ENCODE data around the gene SLC16A12.
"Not testable (repeated sequence)": the region's sequence is repeated elsewhere in the genome, so short reads cannot be mapped to it uniquely, and the experiment has no call there.

Gene SLC16A12

DNA sequence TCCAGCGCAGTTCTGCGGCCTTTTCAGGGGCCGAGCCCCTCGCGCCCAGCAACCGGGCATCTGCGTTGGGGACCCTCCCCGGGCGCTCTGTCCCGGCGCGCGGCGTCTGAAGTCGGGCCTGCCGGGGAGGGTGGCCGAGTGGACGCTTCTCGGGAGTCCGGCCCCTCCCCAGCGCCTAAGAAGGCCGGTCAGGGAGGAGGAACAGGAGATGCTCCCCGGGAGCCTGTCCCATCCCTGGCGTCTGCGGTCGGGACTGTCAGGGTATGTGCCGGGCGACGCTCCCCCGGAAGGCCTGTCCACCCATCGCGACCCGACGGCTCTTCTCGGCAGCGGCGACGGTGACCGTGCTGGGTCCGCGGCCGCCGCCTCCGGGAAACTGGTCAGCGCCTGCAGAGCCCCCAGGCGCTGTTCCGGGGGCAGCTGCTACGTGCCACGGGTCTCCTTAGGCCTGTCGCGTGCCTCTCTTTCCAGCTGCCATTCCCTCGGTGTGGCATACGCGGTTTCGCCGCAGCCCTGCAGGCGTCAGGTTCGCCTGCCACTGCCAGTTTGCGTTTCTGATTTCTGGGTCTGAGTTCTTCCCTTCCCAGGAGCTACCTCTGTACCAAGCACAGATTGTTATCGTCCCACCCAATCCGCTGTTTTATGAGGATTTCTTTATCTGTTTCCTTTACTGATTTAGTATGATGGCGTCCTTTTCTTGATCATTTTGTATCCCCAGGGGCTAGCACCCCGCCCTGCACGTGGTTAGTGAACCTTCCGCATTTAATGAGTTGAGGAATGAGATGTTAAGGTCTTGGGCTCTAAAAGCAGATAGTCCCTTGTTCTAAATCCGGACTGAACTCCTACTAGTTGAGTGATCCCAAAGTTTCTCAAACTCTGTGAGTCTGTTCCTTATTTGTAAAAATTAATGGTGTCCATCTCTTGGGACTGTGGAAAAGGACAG, 120.2 kb downstream of the SLC16A12 start:
- peak; percentile 32 to 54 for DNase-seq

DNA sequence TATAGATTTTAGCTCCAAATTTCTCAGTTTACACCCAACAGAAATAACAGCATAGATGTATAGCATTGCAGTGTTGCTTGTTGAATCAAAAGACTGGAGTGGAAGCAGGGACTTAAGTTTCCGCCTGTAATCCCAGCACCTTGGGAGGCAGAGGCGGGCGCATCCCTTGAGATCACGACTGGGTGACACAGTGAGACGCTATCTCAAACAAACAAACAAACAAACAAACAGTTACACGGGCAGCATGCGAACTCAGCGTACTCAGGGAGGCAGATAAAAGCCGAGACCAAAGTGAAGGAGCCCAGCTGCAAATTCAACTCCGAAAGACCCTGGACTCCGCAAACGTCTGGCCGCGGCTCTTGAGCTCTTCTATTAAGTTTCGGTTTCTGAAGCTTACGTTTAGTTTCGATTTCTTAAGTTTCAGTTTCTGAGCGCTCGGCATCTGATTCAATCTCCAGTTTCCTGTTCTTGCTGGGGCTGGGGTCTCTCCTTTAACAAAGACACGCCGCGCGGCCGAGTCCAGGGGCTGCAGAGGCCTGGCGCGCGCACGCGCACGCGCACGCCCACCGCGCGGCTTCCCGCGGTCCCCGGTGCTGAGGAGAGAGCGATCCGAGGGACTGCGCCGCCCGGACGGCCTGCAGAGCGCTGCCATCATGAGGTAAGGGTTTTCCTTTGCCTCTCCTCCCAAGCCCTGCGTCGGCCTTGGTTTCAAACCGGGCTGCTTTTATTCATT, 121.1 kb downstream of the SLC16A12 start, which contains the start of gene IFIT5:
Gene IFIT5, plus strand, starts transcription at position 423 of the 733 bp plus-strand sequence. Its CDS starts 231 bp downstream, at position 654.
- peak; percentile 68 to 79 for DNase-seq

DNA sequence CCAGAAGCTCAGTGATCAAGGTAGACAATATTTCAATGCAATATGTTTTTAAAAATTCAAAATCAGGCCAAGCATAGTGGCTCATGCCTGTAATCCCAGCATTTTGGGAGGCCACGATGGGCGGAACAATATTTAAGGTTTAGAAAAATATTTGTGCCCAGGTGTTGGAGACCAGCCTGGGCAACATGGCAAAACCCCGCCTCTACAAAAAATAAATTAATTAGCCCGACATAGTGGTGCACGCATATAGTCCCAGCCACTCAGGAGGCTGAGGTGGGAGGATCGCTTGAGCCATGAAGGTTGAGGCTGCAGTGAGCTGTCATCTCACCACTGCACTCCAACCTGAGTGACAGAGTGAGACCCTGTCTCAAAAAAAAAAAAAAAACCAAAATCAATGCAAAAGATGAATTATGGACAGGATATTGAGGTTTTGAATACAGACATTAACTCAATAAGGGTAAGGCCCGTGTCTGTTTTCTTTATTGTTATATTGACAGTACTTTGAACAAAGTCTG, 121.9 kb downstream of the SLC16A12 start:
- DNase-seq: no peak

DNA sequence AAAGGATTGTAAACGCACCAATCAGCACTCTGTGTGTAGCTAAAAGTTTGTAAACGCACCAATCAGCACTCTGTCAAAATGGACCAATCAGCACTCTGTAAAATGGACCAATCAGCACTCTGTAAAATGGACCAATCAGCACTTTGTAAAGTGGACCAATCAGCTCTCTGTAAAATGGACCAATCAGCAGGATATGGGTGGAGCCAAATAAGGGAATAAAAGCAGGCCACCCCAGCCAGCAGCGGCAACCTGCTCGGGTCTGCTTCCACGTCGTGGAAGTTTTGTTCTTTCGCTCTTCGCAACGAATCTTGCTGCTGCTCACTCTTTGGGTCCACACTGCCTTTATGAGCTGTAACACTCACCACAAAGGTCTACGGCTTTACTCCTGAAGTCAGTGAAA, 123.1 kb downstream of the SLC16A12 start:
- peak; percentile 49 to 63 for DNase-seq

DNA sequence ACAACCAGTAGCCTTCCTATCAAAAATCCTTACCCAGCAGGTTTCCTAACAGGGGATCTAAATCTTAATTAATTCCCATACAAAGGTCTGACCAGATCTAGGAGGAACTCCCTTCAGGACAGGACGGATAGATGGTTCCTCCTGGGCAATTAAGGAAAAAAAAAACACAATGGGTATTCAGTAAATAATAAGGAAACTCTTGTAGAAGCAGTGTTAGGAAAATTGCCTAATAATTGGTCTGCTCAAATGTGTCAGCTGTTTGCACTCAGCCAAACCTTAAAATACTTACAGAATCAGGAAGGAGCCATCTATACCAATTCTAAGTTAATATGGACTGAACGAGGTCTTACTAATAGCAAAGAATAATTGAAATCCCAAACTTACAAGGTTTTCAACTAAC, 124.3 kb downstream of the SLC16A12 start:
- DNase-seq: not testable (repeated sequence)

DNA sequence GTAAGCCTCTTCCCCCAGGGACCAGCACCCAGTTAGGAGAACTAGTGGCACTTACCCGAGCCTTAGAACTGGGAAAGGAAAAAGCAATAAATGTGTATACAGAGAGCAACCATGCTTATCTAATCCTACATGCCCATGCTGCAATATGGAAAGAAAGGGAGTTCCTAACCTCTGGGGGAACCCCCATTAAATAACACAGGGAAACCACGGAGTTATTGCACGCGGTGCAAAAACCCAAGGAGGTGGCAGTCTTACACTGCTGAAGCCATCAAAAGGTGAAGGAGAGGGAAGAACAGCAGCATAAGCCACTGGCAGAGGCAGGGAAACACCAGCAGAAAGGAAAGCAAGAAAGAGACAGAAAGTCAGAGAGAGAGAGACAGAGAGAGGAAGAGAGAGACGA, 124.8 kb downstream of the SLC16A12 start:
- not testable (repeated sequence) for DNase-seq

DNA sequence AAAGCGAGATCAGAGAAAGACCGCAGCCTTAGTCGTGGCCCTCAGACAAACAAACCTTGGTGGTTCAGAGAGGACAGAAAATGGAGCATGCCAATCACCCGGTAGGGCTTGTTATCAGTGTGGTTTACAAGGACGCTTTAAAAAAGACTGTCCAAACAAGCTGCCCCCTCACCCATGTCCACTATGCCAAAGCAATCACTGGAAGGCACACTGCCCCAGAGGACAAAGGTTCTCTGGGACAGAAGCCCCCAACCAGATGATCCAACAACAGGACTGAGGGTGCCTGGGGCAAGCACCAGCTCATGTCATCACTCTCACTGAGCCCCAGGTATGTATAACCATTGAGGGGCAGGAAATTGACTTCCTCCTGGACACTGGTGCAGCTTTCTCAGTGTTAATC, 126.1 kb downstream of the SLC16A12 start:
- DNase-seq: not testable (repeated sequence)

DNA sequence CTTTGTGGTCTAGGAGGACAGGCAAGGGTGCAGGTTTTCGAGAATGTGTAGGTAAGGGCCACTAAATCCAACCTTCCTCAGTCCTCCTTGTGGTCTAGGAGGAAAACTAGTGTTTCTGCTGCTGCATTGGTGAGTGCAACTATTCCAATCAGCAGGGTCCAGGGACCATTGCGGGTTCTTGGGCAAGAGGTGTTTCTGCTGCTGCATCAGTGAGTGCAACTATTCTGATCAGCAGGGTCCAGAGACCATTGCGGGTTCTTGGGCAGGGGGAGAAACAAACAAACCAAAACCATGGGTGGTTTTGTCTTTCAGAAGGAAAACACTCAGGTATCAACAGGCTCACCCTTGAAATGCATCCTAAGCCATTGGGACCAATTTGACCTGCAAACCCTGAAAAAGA, 127.6 kb downstream of the SLC16A12 start:
- DNase-seq: not testable (repeated sequence)

DNA sequence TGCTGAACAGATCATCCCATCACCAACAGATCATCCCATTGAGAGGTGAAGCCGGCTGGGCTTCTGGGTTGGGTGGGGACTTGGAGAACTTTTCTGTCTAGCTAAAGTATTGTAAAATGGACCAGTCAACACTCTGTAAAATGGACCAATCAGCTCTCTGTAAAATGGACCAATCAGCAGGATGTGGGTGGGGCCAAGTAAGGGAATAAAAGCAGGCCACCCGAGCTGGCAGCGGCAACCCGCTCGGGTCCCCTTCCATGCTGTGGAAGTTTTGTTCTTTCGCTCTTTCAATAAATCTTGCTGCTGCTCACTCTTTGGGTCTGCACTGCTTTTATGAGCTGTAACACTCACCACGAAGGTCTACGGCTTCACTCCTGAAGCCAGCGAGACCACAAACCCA, 129.2 kb downstream of the SLC16A12 start:
- DNase-seq: not testable (repeated sequence)

DNA sequence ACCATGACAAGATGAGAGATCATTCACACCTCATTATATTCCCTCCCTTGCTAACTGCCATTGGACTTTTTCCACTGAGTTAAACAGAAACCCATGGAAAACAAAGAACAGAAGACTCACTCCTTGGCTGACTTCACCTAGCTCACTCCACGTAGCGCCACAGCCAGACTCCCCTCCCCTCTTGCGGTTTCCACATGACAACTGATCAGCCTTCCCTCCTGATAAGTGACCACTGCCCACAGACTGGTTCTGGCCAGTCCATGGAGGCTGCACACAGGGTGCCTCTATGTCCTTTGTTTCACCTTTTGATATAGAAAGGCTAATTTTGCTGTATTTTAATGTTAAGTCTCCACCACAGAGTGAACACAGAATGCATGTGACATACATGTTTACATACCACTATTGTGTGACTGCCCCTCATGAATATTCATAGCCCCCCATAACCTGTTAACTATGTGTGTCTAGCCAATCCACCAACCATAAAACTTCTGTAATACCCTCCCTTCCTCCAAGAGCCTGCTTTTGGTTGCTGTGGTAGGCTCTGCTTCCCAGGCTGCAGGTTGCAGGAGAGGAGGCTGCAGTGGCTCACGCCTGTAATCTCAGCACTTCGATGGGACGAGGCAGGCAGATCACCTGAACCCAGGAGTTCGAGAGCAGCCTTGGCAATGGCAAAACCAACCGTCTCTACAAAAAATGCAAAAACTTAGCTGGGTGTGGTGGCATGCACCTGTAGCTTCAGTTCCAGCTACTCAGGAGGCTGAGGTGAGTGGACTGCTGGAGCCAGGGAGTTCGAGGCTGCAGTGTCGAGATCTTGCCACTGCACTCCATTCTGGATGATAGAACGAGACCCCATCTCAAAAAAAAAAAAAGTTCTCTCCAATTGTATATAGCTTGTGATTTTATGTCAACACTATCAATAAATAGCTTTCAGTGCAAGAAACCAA, 131.0 kb downstream of the SLC16A12 start:
- no peak for DNase-seq

DNA sequence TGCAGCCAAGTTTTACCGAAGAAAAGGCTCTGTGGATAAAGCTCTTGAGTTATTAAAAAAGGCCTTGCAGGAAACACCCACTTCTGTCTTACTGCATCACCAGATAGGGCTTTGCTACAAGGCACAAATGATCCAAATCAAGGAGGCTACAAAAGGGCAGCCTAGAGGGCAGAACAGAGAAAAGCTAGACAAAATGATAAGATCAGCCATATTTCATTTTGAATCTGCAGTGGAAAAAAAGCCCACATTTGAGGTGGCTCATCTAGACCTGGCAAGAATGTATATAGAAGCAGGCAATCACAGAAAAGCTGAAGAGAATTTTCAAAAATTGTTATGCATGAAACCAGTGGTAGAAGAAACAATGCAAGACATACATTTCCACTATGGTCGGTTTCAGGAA, 132.4 kb downstream of the SLC16A12 start:
- no peak for DNase-seq

DNA sequence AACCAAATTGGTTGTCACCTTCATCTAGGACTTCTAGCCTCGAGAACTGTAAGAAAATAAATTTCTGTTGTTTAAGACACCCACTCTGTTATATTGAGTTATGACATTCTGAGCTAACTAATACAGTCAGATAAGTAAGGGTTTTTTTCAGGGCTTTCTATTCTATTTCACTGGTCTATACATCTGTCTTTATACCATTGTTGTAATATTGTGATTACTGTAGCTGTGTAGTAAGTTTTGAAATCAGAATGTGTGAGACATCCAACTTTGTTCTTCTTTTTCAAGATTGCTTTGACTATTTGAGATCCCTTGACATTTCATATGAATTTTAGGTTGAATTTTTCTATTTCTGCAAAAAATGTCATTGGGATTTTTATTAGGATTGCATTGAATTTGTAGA, 135.4 kb downstream of the SLC16A12 start:
- no peak for DNase-seq

DNA sequence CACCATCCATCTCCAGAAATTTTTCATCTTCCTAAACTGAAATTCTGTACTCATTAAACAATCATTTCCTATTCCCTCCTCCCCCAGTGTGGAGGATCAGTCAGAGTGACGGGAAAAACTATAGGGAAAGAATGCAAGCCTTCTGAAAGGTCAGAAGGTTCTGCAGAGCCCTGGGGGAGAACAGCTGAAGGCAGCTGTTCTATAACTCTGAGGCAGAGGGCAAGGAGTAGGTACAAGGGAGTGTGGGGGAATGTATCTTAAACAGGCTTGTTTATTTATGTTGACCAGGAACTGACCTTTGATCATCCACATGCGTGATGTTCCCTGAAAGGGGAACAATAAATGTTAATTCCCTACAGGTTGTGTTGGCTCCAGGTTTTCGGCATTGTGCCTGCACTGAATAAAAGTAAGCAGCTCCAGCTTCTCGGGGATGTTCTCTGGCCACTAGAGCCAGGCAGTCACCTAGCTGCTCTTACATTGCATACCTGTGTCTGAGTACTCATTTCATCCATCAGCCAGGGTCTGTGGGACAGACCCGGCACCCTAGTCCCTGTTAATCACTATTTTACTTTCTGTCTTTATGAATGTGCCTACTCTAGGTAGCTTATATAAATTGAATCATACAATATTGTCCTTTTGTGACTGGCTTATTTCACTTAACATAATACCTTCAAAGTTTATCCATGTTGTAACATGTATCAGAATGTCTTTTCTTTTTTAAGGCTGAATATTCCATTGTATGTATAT, 137.2 kb downstream of the SLC16A12 start:
- DNase-seq: no peak

DNA sequence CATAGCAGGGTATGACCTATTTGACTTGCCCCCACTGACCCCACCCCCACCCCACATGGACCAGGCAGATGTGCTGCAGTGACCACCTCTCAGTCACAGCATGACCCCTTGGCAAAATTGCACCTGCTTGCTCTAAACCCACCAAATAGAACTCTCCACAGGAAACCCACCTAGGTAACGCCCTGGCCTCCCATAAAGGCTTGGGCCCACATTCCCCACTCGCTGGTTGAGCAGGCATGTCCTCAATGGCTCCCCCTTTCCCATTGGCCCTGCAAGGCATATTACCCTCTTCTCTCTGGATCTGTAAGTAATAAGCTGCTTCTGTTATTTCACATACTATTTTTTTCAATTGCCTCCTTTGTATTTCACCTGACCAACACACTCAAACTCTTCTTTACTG, 140.3 kb downstream of the SLC16A12 start:
- no peak for DNase-seq

DNA sequence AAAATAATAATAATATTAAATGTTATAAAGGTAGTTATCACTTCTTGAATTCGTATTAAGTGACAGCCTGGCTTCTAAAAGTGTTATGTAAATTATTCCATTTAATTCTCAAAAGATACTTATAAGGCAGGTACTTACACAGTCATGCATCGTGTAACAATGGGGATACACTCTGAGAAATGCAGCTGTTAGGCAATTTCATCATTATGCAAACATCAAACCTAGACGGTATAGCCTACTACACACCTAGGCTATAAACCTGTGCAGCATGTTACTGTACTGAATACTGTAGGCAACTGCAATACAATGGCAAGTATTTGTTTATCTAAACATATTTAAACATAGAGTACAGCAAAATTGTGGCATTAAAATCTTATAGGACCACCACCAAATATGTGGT, 141.5 kb downstream of the SLC16A12 start:
- DNase-seq: no peak

DNA sequence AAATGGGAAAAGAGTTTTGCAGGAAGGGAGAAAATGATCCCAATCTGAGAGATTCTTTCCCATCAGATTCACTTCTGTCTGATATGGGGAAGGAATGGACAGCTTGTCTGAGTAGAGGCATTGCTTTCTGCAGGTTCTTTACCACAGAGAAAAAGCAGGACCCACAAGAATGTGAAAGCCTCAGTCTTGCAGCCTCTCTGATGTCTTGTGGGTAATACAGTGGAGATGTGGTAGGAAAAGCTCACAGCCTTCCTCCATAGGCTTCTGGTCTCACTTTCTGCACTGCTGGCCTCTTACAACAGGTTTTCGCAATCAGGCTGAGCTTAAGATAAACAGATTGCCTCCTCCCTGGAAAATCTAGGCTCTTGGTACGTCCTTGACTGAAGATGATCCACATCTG, 142.4 kb downstream of the SLC16A12 start:
- no peak for DNase-seq

DNA sequence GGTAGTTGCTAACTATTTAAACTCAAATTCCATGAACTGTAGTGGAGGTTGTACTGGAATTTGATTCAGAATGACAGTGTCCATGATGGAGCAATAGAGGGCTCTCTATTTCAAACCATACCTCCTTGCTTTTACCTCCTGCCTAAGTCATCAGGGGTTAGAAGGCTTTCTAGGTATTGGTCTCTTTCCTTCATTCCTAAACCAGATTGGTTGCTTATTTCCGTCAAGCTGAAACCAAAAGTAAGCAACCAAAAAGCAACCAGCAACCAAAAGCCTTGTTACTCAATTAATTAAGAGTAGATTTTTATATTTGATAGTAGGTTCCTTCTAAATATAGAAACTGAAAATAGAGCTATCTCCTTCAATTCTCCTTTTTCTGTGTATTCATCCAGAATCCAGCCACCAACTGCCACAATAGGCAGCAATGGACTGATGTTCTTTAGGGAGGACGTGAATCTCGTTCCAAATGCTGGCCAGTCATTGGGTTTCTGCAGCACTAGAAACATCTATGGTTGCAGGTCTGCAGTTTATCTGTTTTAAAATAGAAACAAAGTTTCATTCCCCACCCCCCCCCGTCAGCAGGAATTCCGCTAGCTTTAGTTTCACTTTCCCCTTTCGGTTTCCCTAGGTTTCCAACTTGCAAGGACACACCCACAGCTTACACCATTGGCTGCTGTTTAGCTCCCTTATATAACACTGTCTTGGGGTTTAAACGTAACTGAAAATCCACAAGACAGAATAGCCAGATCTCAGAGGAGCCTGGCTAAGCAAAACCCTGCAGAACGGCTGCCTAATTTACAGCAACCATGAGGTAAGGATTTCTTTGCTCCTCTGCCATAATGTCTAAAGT, 143.3 kb downstream of the SLC16A12 start, which contains the start of gene IFIT1:
Gene IFIT1, plus strand, starts transcription at position 717 of the 850 bp plus-strand sequence. Its CDS starts 90 bp downstream, at position 807.
- DNase-seq: peak; percentile 29 to 86

DNA sequence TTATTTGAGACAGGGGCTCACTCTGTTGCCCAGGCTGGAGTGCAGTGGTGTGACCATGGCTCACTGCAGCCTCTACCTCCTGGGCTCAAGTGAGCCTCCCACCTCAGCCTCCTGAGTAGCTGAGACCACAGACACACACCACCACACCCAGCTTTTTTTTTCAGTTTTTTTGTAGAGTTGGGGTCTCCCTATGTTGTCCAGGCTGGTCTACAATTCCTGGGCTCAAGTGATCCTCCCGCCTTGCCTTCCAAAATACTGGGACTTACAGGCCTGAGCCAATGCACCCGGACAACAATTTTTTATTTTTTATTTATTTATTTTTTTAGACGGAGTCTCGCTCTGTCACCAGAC, 144.2 kb downstream of the SLC16A12 start:
- DNase-seq: not testable (repeated sequence)

DNA sequence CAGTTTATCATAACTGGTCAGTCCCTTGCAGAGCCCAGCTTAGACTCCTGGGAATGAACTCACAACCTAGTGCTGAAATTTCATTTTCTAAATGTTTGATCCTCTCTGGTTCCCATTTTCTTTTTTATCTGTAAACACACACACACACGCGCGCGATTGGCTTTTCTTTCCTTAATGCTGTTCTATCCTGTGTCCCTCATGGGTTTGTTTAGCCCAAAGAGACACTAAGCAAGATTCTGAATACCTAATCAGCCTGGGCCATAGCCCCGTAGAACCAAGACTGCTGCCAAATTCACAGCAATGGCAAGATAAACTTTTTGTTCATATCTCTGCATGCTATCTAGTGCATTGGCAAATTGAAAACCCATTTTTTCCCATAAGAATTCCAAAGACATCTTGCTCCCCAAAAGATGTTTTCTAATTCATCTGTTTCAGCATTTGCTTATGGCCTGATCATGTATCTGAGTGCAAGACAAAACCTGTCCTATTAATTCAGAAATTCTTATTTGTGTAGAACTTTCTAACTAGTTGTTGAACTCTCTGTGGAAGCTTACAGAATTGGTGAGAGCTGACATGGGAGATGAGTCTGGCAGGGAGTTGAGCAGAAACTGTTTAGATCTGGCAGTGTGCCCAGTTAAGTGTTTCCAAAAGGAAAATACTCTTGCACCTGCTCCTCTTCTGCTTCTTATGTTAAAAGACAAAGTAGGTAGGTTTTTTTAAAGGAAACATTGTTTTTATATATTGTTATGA, 144.7 kb downstream of the SLC16A12 start:
- no peak for DNase-seq

DNA sequence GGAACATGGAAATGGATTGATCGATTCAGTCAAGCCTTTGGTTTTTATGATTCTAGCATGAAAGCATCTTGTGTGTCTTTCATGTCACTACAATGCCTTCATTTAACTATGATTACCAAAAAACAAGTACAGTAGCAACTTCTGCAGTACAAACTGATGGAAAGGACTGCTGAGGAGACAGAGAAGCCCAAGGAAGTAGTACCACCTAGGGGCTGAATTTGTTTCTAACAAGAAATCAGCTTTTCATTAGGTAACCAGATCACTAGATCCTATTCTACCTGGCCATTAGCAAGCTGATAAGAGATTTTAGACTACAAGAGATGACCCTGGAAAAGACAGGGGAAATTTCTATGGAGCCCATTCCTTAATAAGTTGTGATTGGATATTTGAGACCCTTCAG, 146.1 kb downstream of the SLC16A12 start:
- DNase-seq: peak in 1 of 2 donors; percentile 37

All from CD4-positive, alpha-beta T cell treated with Interleukin-4 for 1 hour (primary cell).